GM19240 (cell line): ENCODE measurements around the gene NCAPH2.

Experiments
- DNase-seq: peaks from one replicate; pipeline ENCODE4 v3.0.0; 2011; ENCODE audit warnings: low spot score; ENCODE audit not compliant: insufficient read length

NCAPH2 gene

DNA sequence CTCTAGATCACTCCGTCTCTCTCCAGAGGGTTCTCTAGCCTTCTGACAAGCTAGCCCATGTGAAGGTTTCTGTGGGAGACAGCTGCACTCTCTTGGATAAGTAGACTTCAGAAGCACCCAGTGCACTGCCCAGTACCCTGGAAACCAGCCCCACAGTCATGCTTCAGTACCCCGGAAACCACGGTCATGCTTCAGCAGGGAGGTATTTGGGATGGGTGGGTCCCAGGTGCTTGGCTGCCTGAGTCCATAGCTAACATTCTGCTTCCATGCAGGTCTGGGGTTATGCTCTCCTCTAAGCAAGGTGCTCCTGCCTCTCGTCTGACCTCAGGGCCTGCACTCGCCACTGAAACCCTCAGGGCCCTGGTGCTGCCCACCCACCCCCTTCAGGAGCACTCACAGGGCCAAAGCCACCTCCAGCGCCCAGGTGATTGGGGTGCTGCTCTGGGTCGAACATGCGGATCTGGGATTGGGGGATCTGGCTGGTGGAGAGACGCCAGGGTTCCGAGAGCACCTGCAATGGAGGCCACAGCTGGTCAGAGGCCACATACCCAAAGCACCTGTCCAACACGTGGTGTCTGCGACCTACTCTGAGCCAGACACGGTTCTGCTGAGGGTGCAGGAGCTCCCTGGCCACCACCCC, 62.0 kb downstream of the NCAPH2 start:
- DNase-seq = no peak

- DNase-seq = no peak
Observed at GRCh38 chr22:50570861-50571260, 62.8 kb downstream of the NCAPH2 start.

- no peak for DNase-seq
Observed at GRCh38 chr22:50571264-50572175, 63.5 kb downstream of the NCAPH2 start.

GRCh38 chr22:50572965-50573364, 64.9 kb downstream of the NCAPH2 start:
- DNase-seq = no peak

GRCh38 chr22:50573491-50574382, 65.7 kb downstream of the NCAPH2 start:
- no peak for DNase-seq

- no peak for DNase-seq
Observed at GRCh38 chr22:50574383-50574755, 66.3 kb downstream of the NCAPH2 start.
